Astrocyte of the cerebellum (primary cell): ENCODE measurements around the gene TOMM20.

Source experiments
- DNase-seq: peaks from one replicate; pipeline ENCODE4 v3.0.0-alpha.2; 2011; ENCODE audit warnings: low read depth
- H3K4me3 ChIP-seq: 2 replicates; pipeline ENCODE4 v1.5.1; 2011; ENCODE audit warnings: mild to moderate bottlenecking, low read depth, low read length, moderate library complexity
- in situ Hi-C: cut with HindIII; loops from 2 replicates; pipeline ENCODE4 v1.10.0; 2017; ENCODE audit warnings: low sequenced_read_pairs
- TF ChIP-seq, protein P1 (sequence below): IDR thresholded peaks from 2 replicates; pipeline ENCODE4 v1.5.1; 2012; ENCODE audit warnings: low read length, low read depth, moderate library complexity, mild to moderate bottlenecking; ENCODE audit errors: missing control alignments

Gene TOMM20

DNA sequence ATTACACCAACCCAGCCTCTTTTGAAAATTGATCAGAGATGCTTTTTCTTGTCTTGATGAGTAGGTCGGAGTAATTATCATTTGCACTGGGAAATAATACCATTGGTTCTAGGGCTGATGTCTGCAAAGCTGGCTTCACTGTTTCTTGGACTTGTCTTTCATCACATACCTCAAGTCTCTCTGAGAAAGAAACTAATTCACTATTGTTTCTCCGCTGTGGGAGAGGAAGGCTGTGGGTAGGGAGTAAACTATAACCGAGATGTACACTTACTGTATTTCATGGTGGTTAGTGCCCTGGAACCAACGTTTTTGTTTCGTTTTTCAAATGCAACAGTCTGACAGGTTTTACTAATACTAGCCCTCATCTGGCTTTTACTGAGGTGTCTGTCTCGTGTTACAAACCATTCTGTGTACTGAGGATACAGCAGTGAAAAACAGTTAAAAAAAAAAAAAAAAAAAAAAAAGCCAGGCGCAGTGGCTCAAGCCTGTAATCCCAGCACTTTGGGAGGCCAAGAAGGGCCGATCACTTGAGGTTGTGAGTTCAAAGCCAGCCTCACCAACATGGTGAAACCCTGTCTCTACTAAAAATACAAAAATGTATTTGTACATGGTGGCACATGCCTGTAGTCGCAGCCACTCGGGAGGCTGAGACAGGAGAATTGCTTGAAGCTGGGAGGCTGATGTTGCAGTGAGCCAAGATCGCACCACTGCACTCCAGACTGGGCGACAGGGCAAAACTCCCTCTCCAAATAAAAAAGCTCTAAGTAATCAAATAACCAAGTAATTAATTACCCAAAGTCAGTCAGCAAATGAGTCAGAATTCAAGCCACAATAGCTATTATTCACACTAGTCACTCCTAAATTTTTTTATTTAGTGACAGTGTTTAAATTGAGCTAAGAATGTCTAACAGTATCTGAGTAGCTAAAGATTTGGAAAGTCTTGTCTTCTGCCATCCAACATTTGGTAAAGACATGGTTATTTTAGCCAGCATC is 23.3 kb downstream of the TOMM20 start:
- TF ChIP-seq, protein P1, sequence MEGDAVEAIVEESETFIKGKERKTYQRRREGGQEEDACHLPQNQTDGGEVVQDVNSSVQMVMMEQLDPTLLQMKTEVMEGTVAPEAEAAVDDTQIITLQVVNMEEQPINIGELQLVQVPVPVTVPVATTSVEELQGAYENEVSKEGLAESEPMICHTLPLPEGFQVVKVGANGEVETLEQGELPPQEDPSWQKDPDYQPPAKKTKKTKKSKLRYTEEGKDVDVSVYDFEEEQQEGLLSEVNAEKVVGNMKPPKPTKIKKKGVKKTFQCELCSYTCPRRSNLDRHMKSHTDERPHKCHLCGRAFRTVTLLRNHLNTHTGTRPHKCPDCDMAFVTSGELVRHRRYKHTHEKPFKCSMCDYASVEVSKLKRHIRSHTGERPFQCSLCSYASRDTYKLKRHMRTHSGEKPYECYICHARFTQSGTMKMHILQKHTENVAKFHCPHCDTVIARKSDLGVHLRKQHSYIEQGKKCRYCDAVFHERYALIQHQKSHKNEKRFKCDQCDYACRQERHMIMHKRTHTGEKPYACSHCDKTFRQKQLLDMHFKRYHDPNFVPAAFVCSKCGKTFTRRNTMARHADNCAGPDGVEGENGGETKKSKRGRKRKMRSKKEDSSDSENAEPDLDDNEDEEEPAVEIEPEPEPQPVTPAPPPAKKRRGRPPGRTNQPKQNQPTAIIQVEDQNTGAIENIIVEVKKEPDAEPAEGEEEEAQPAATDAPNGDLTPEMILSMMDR, result no peak
- no peak overlapping the region for H3K4me3 ChIP-seq
- in situ Hi-C loops, result no loop called here
- no peak for DNase-seq

- DNase-seq, result no peak
- TF ChIP-seq, protein P1, result no peak
- in situ Hi-C loops, result no loop called here
- no peak overlapping the region for H3K4me3 ChIP-seq
Measured at GRCh38 chr1:235102993-235103411, 25.6 kb downstream of the TOMM20 start.

DNA sequence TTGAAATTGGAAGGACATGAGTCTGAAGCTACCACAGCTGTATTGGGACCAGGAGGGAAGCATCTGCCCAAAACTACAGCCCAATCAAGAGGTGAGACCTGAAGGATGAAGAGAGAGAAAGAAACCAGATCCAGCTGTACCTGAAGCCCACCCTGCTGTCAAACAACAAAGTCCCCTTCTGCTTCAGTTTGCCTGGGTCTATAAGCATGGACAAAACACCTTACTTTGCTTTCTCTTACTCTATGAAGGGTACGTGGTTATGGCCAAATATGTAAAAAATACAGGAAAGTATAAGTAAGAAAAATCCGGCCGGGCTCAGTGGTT is 26.4 kb downstream of the TOMM20 start:
- no peak overlapping the region for H3K4me3 ChIP-seq
- TF ChIP-seq, protein P1, result no peak
- in situ Hi-C loops, result no loop called here
- no peak for DNase-seq

GRCh38 chr1:235101558-235102258 is 26.9 kb downstream of the TOMM20 start:
- DNase-seq, result no peak
- TF ChIP-seq, protein P1, result no peak
- in situ Hi-C loops, result no loop called here
- no peak overlapping the region for H3K4me3 ChIP-seq

- no peak for DNase-seq
Measured at GRCh38 chr1:235100194-235100772, 28.4 kb downstream of the TOMM20 start.

DNA sequence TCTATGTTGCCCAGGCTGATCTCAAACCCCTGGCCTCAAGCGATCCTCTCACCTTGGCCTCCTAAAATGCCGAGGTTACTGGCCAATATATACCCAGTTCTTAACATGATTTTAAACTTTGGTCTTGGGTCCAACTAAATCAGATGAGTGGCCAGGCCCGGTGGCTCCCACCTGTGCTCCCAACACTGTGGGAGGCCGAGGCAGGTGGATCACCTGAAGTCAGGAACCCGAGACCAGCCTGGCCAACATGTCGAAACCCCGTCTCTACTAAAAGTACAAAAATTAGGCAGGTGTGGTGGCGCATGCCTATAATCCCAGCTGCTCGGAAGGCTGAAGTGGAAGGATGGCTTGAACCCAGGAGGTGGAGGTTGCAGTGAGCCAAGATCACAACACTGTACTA is 29.6 kb downstream of the TOMM20 start:
- in situ Hi-C loops, result loop anchor here (10.0 kb wide), 1 partner anchor 614 kb away; no protein-coding TSS in a partner anchor
- no peak for DNase-seq
- TF ChIP-seq, protein P1, result no peak
- no peak overlapping the region for H3K4me3 ChIP-seq

More at GRCh38 chr1:235100194-235100772, 28.4 kb downstream of the TOMM20 start:
- H3K4me3 ChIP-seq, result no peak overlapping the region
- in situ Hi-C loops, result no loop called here
- TF ChIP-seq, protein P1, result no peak
